Prostate gland (tissue), 2 donors: ENCODE measurements around the gene C19orf44. TPM values are rescaled to one million over a fixed set of nuclear protein-coding genes. Genes with fewer than 3 reads are reported as not detected.

Experiments
- DNase-seq: peaks from one replicate; pipeline ENCODE4 v3.0.0-alpha.2; 2019; ENCODE audit warnings: low spot score
- H3K27ac ChIP-seq, 2 donors: fragments of 200-600 bp; sonication (generic); 2 replicates each; pipeline ENCODE4 v1.5.1; 2017 to 2019
- H3K27me3 ChIP-seq: fragments of 200-600 bp; sonication (generic); replicated peaks from 2 replicates; pipeline ENCODE4 v1.5.1; 2019; ENCODE audit not compliant: insufficient read depth
- H3K36me3 ChIP-seq, 2 donors: fragments of 200-600 bp; sonication (generic); 1 replicate in 1 of 2; 2 replicates in 1 of 2; pipeline versions ENCODE4 v1.5.1 to v1.8.1; 2017 to 2019
- H3K4me1 ChIP-seq: fragments of 200-600 bp; sonication (generic); replicated peaks from 2 replicates; pipeline ENCODE4 v1.5.1; 2019
- H3K4me3 ChIP-seq, 2 donors: fragments of 200-600 bp; sonication (generic); 2 replicates each; pipeline ENCODE4 v1.5.1; 2017 to 2019
- H3K9me3 ChIP-seq: fragments of 200-600 bp; sonication (generic); 2 replicates; pipeline ENCODE4 v1.5.1; 2017
- POLR2A ChIP-seq: fragments of 450-650 bp; IDR thresholded peaks from one replicate; pipeline ENCODE4 v1.6.1; 2016; ENCODE audit warnings: antibody characterized with exemption, mild to moderate bottlenecking
- POLR2AphosphoS5 ChIP-seq: sonication (generic); formaldehyde crosslinking; IDR thresholded peaks from one replicate; pipeline ENCODE4 v1.6.1; 2017; ENCODE audit warnings: antibody characterized with exemption
- WGBS: methylation state at CpG from one replicate; pipeline ENCODE4 v1.1.5; 2018; 5-methylcytosine and 5-hydroxymethylcytosine counted together
- intact Hi-C: fragments of 100-400 bp; cut with DNase I; formaldehyde crosslinking; loops from one replicate; pipeline ENCODE4 v1.14.2; 2022
- small RNA-seq, 2 donors: library from RNA; depleted of rRNA; stranded (forward); fragments of <200 nt; gene quantifications; one replicate each; pipeline ENCODE3, GENCODE V24; 2016
- total RNA-seq, 2 donors: library from RNA; depleted of rRNA; stranded (reverse); fragments of >200 nt; gene quantifications; one replicate each; pipeline ENCODE4 v1.1.0, GENCODE V29; 2016
- TF ChIP-seq, protein P1 (sequence below), 4 experiments: fragments of 200-600 bp in 2 of 4; fragments of 450-650 bp in 2 of 4; sonication (generic) in 2 of 4; IDR thresholded peaks; 1 replicate in 3 of 4; 2 replicates in 1 of 4; pipeline ENCODE4 v1.5.1; 2016 to 2019; ENCODE audit warnings: antibody characterized with exemption in 4 of 4, mild to moderate bottlenecking in 2 of 4, moderate library complexity in 2 of 4

The C19orf44 gene
- total RNA-seq, 2 donors from 2014 or later, result 8.0 to 13.7 TPM

- H3K4me3 ChIP-seq, result no peak overlapping the region
- H3K9me3 ChIP-seq, result no peaks in the 10 kb centered on the region
- H3K36me3 ChIP-seq, result peaks cover 0 to 18% of the 10 kb centered on the region in 2 donors
- H3K27ac ChIP-seq, result peak overlapping the region; percentile 12 to 85
- H3K4me1 ChIP-seq, result peaks cover 13% of the 10 kb centered on the region
- WGBS, result 87% methylated on average over 10 of the region's 10 CpGs
- H3K27me3 ChIP-seq, result no peaks in the 10 kb centered on the region
- intact Hi-C loops, result no loop called here
- no peak for TF ChIP-seq POLR2A
- TF ChIP-seq POLR2AphosphoS5, result peak; percentile 16
- no peak for DNase-seq
Observed at GRCh38 chr19:16566161-16566560, 70.0 kb downstream of the C19orf44 start.

GRCh38 chr19:16566702-16567101 is 70.5 kb downstream of the C19orf44 start:
- no peaks in the 10 kb centered on the region for H3K27me3 ChIP-seq
- 95% methylated on average over 5 of the region's 5 CpGs for WGBS
- no peak for DNase-seq
- TF ChIP-seq, protein P1, sequence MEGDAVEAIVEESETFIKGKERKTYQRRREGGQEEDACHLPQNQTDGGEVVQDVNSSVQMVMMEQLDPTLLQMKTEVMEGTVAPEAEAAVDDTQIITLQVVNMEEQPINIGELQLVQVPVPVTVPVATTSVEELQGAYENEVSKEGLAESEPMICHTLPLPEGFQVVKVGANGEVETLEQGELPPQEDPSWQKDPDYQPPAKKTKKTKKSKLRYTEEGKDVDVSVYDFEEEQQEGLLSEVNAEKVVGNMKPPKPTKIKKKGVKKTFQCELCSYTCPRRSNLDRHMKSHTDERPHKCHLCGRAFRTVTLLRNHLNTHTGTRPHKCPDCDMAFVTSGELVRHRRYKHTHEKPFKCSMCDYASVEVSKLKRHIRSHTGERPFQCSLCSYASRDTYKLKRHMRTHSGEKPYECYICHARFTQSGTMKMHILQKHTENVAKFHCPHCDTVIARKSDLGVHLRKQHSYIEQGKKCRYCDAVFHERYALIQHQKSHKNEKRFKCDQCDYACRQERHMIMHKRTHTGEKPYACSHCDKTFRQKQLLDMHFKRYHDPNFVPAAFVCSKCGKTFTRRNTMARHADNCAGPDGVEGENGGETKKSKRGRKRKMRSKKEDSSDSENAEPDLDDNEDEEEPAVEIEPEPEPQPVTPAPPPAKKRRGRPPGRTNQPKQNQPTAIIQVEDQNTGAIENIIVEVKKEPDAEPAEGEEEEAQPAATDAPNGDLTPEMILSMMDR (IDR thresholded peaks at IDR 0.05), result no peak
- TF ChIP-seq POLR2AphosphoS5 (no peak), POLR2A (no peak)
- H3K4me1 ChIP-seq, result peaks cover 17% of the 10 kb centered on the region
- H3K27ac ChIP-seq, result peak overlapping the region in 1 of 2 donors; percentile 85
- intact Hi-C loops, result no loop called here
- H3K4me3 ChIP-seq, result no peak overlapping the region
- peaks cover 0 to 15% of the 10 kb centered on the region in 2 donors for H3K36me3 ChIP-seq
- no peaks in the 10 kb centered on the region for H3K9me3 ChIP-seq

- Histone ChIP-seq H3K9me3 (no peaks in the 10 kb centered on the region), H3K36me3 (peaks cover 0 to 5% of the 10 kb centered on the region in 2 donors), H3K4me3 (no peak overlapping the region), H3K4me1 (peaks cover 25% of the 10 kb centered on the region), H3K27ac (peak overlapping the region; percentile 52 to 86), H3K27me3 (no peaks in the 10 kb centered on the region)
- TF ChIP-seq, protein P1 (IDR thresholded peaks at IDR 0.05), result no peak
- TF ChIP-seq POLR2AphosphoS5, result peak; percentile 46
- DNase-seq, result peak; percentile 23
- 76% methylated on average over 15 of the region's 17 CpGs for WGBS
- intact Hi-C loops, result loop anchor here (5.0 kb wide), 1 partner anchor 58 kb away; the partner anchor contains the start of gene MED26
Observed at GRCh38 chr19:16569609-16570320, 73.6 kb downstream of the C19orf44 start.

Small RNA genes within 50 kb of the gene (small RNA-seq; reads per million reads assigned to genes)
- 0 reads per million in 2 donors for gene RN7SL146P

Other genes with a start within 250 kb of the C19orf44 start
- 10 to 100 TPM; 19.8 to 24.4 TPM for gene KLF2, start 171.6 kb upstream of the C19orf44 start, total RNA-seq
- gene EPS15L1, start 24.4 kb upstream of the C19orf44 start, total RNA-seq, result 10 to 100 TPM; 18.4 to 30.4 TPM
- gene CALR3, start 227 bp upstream of the C19orf44 start, total RNA-seq, result 10 to 100 TPM in 1 of 2 donors, under 1 TPM in 1; 0.91 to 10.1 TPM
- gene CHERP, start 46.0 kb downstream of the C19orf44 start, total RNA-seq, result 10 to 100 TPM; 20.9 to 32.7 TPM
- gene SLC35E1, start 76.0 kb downstream of the C19orf44 start, total RNA-seq, result 10 to 100 TPM; 42.0 to 69.1 TPM
- gene MED26, start 131.8 kb downstream of the C19orf44 start, total RNA-seq, result 10 to 100 TPM; 13.5 to 29.9 TPM
- gene SMIM7, start 163.8 kb downstream of the C19orf44 start, total RNA-seq, result 100 to 1,000 TPM; 146 to 171 TPM
- 10 to 100 TPM; 11.7 to 20.6 TPM for gene TMEM38A, start 164.7 kb downstream of the C19orf44 start, total RNA-seq
- gene NWD1, start 223.5 kb downstream of the C19orf44 start, total RNA-seq, result 10 to 100 TPM; 15.8 to 41.3 TPM